ENCODE data around the gene PRM1.

PRM1 gene

DNA sequence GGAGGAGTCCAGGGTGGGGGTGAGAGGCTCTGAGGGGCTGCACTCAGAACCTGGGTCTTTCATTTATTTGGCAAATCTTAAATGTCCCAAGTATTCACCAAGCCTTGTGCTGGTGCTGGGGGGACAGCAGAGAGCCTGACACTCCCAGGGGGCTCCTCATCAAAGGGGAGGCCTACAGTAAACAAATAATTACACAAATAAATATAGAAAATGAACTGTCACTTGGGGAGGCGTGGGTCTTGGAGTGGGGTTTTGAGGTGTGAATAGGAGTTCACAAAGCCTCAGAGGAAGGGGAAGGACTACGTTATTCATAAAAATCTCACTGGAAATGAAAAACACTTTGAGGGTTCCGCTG lies 15.2 kb upstream of the PRM1 start:
- no peak for TF ChIP-seq FOXP2 (optimal IDR thresholded peaks at IDR 0.05; ENCODE audit: borderline replicate concordance, extremely low read depth, extremely low read length, insufficient read depth)
- TF ChIP-seq TAF1 (IDR thresholded peaks at IDR 0.05; ENCODE audit: borderline replicate concordance, insufficient read depth, low read length), result no peak
- TF ChIP-seq, protein P1, sequence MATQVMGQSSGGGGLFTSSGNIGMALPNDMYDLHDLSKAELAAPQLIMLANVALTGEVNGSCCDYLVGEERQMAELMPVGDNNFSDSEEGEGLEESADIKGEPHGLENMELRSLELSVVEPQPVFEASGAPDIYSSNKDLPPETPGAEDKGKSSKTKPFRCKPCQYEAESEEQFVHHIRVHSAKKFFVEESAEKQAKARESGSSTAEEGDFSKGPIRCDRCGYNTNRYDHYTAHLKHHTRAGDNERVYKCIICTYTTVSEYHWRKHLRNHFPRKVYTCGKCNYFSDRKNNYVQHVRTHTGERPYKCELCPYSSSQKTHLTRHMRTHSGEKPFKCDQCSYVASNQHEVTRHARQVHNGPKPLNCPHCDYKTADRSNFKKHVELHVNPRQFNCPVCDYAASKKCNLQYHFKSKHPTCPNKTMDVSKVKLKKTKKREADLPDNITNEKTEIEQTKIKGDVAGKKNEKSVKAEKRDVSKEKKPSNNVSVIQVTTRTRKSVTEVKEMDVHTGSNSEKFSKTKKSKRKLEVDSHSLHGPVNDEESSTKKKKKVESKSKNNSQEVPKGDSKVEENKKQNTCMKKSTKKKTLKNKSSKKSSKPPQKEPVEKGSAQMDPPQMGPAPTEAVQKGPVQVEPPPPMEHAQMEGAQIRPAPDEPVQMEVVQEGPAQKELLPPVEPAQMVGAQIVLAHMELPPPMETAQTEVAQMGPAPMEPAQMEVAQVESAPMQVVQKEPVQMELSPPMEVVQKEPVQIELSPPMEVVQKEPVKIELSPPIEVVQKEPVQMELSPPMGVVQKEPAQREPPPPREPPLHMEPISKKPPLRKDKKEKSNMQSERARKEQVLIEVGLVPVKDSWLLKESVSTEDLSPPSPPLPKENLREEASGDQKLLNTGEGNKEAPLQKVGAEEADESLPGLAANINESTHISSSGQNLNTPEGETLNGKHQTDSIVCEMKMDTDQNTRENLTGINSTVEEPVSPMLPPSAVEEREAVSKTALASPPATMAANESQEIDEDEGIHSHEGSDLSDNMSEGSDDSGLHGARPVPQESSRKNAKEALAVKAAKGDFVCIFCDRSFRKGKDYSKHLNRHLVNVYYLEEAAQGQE (IDR thresholded peaks at IDR 0.05; ENCODE audit: insufficient read depth in 1 of 2, low read depth in 2 of 2, low read length in 2 of 2), result no peak
- TF ChIP-seq SIN3A (IDR thresholded peaks at IDR 0.05; ENCODE audit: borderline replicate concordance, insufficient read depth, low read length), result no peak

DNA sequence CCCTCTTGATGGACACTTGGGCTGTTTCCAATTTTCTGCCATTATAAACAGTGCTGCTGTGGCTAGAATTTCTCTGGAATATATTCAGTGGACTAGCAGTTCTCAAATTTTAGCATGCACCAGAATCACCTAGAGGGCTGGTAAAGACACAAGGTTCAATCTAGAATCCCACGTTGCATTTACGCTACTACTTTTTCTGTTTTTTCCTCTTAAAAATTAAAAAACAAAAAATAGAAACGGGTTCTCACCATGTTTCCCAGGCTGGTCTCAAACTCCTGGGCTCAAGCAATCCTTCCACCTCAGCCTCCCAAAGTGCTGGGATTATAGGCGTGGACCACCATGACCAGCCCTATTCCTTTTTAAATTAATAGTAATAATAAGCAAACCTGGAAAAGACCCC lies 14.5 kb upstream of the PRM1 start:
- TF ChIP-seq TAF1 (IDR thresholded peaks at IDR 0.05; ENCODE audit: borderline replicate concordance, insufficient read depth, low read length), result no peak
- no peak for TF ChIP-seq POLR2AphosphoS5 (IDR thresholded peaks at IDR 0.05; ENCODE audit: low read depth, low read length)
- no peak for TF ChIP-seq SIN3A (IDR thresholded peaks at IDR 0.05; ENCODE audit: borderline replicate concordance, insufficient read depth, low read length)
- TF ChIP-seq, protein P1 (IDR thresholded peaks at IDR 0.05; ENCODE audit: insufficient read depth in 1 of 2, low read depth in 2 of 2, low read length in 2 of 2), result no peak
- no peak for TF ChIP-seq FOXP2 (optimal IDR thresholded peaks at IDR 0.05; ENCODE audit: borderline replicate concordance, extremely low read depth, extremely low read length, insufficient read depth)

DNA sequence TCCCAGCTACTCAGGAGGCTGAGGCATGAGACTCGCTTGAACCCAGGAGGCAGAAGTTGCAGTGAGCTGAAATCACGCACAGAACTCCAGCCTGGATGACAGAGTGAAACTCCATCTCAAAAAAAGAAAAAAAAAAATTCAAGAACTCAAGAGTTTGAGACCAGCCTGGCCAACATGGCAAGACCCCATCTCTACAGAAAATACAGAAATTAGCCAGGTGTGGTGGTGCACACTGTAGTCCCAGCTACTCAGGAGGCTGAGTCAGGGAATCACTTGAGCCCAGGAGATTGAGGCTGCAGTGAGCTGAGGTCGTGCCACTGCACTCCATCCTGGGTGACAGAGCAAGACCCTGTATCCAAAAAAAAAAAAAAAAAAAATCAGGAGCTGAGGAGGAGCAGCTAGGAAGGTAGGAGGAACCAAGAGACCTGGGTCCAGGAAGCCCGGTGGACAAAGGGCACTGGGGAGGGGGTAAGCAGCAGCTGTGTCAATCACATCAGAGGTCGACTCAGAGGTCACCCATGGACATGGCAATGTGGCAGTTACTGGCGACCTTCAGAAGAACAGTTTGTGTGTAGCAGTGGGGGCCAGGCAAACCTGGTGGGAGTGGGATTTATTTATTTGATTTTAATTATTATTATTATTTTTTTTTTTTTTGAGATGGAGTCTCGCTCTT lies 11.1 kb upstream of the PRM1 start:
- TF ChIP-seq FOXP2 (optimal IDR thresholded peaks at IDR 0.05; ENCODE audit: borderline replicate concordance, extremely low read depth, extremely low read length, insufficient read depth) (no peak), SIN3A (IDR thresholded peaks at IDR 0.05; ENCODE audit: borderline replicate concordance, insufficient read depth, low read length) (no peak)

DNA sequence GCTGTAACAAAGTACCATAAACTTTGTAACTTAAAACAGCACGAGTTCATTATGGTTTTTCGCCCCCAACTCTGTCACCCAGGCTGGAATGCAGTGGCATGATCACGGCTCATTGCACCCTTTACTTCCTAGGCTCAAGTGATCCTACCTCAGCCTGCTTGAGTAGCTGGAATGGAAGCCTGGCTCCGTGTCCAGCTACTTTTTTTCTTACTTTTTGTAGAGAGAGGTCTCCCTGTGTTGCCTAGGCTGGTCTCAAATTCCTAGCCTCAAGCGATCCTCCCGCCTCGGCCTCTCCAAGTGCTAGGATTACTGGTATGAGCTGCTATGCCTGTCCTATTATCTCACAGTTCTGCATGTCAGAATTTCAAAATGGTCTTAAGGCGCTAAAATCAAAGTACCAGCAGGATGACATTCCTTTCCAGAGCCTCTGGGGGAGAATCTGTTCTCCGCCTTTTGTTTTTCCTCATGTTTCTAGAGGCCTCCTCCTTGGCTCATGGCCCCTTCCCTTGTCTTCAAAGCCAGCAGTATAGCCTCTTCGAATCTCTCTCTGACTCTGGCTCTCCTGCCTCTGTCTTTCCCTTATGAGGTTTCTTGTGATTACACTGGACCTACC lies 10.1 kb upstream of the PRM1 start:
- no peak for TF ChIP-seq POLR2AphosphoS5 (IDR thresholded peaks at IDR 0.05; ENCODE audit: low read depth, low read length)
- no peak for TF ChIP-seq FOXP2 (optimal IDR thresholded peaks at IDR 0.05; ENCODE audit: borderline replicate concordance, extremely low read depth, extremely low read length, insufficient read depth)
- no peak for TF ChIP-seq TAF1 (IDR thresholded peaks at IDR 0.05; ENCODE audit: borderline replicate concordance, insufficient read depth, low read length)
- no peak for TF ChIP-seq SIN3A (IDR thresholded peaks at IDR 0.05; ENCODE audit: borderline replicate concordance, insufficient read depth, low read length)
- TF ChIP-seq, protein P1 (IDR thresholded peaks at IDR 0.05; ENCODE audit: insufficient read depth in 1 of 2, low read depth in 2 of 2, low read length in 2 of 2), result no peak

DNA sequence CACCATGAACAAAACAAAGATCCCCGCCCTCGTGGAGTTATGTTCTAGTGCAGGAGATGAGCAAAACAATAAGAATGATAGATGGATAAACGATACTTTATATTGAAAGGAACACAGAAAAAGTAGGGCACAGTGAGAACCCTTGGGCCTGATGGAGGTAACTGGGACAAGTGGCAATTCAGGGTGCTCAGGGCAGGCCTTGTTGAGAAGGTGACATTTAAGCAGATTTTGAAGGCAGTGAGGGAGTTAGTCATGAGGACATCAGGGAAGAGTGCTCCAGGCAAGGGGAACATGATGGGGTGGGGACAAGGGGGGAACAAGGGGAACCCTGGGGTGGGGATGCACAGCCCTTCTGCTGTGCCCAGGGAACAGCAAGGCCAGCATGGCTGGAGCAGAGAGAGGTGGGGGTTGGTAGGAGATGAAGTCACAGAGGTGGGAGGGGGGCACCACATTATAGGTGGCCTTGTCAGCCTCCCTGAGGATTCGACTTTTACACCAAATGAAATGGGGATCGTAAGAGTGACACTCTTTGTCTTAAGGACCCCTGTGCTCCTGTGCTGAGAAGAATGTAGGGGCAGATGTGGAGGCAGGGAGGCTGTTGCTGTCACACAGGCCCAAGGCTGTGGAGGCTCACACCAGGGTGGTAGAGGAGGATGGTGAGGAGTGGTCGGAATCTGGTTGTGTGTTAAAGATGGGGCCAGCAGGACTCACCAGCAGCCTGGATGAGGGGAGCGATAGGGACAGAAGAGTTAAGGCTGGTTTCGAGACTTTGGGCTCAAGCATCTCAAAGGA lies 9.2 kb upstream of the PRM1 start:
- no peak for TF ChIP-seq POLR2AphosphoS5 (IDR thresholded peaks at IDR 0.05; ENCODE audit: low read depth, low read length)
- no peak for TF ChIP-seq TAF1 (IDR thresholded peaks at IDR 0.05; ENCODE audit: borderline replicate concordance, insufficient read depth, low read length)
- TF ChIP-seq FOXP2 (optimal IDR thresholded peaks at IDR 0.05; ENCODE audit: borderline replicate concordance, extremely low read depth, extremely low read length, insufficient read depth), result no peak
- TF ChIP-seq, protein P1 (IDR thresholded peaks at IDR 0.05; ENCODE audit: insufficient read depth in 1 of 2, low read depth in 2 of 2, low read length in 2 of 2), result no peak
- no peak for TF ChIP-seq SIN3A (IDR thresholded peaks at IDR 0.05; ENCODE audit: borderline replicate concordance, insufficient read depth, low read length)
